ENCODE data around the gene STK32B. TPM values are rescaled to one million over a fixed set of nuclear protein-coding genes. Genes with fewer than 3 reads are reported as not detected.

STK32B gene
- total and polyA plus RNA-seq, 7 experiments from 2014 or later = 1.7 TPM; not detected in 6

DNA sequence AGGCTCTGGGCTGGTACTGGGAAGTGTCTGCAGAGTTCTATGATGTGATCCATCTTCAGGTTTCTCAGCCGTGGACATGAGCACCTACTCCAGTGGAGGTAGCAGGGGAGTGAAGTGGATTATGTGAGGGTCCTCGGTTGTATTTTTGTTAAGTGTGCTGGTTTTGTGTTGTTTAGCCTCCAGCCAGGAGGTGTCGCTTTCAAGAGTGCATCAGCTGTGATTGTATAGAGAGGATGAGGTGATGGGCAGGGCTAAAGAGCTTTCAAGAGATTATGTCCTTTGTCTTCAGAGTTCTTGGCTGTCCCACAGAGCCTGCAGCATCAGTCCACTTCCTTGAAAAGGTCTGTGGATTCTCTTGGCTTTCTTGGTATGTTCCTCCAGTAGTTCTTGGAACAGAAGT lies 256.6 kb downstream of the STK32B start:
- no peak overlapping the region for H3K4me3 Mint-ChIP-seq

DNA sequence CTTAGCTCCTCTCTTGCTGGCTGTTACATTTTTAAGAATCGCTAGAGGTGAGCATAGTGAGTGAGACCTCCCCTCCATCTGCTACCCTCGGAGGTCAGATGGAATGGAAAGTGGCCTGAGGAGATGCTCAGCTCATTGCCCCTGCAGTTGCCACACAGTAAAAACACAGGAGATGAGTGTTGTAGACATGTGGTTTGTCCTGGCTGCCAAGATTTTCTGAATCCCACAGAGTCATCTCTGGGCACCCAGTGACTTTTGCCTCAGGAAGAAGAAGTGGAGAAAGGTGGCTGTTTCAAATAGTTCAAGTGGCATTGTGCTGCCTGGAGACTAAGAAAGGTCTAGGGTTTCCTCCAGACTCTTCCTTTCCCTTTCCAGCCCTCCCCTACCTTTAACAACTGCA lies 271.0 kb downstream of the STK32B start:
- H3K4me3 Mint-ChIP-seq = no peak overlapping the region
- Histone ChIP-seq H3K9me3 (ENCODE audit: control insufficient read depth in 2 of 3, low read length in 3 of 3) (peaks cover 0 to 10% (median 0%) of the 10 kb centered on the region in 3 experiments), H3K27me3 (ENCODE audit: control insufficient read depth in 2 of 2, insufficient read depth in 2 of 2, low read length in 2 of 2) (no peaks in the 10 kb centered on the region), H3K4me1 (ENCODE audit: control insufficient read depth in 2 of 2, insufficient read depth in 2 of 2, low read length in 2 of 2) (no peaks in the 10 kb centered on the region), H3K36me3 (ENCODE audit: control insufficient read depth in 2 of 3, insufficient read depth in 3 of 3, low read length in 3 of 3) (no peaks in the 10 kb centered on the region), H3K27ac (ENCODE audit: low read depth, low read length) (no peak overlapping the region), H3K4me3 (ENCODE audit: low read length) (no peak overlapping the region)
- intact Hi-C loops (cut with micrococcal nuclease) = no loop called here
- no peak overlapping the region for H3K27ac Mint-ChIP-seq
- H3K9me3 Mint-ChIP-seq = peaks cover 0 to 26% (median 5%) of the 10 kb centered on the region in 11 donors
- DNase-seq (no peak), ATAC-seq (no peak)
- ChIA-PET CTCF (no interaction called here), POLR2A (no interaction called here)
- no peaks in the 10 kb centered on the region for H3K36me3 Mint-ChIP-seq
- peaks cover 0 to 2% (median 0%) of the 10 kb centered on the region in 7 donors for H3K4me1 Mint-ChIP-seq
- peaks cover 0 to 4% (median 0%) of the 10 kb centered on the region in 5 donors for H3K27me3 Mint-ChIP-seq

More for the DNA sequence above, 256.6 kb downstream of the STK32B start:
- no peaks in the 10 kb centered on the region for H3K36me3 ChIP-seq (ENCODE audit: control insufficient read depth in 2 of 3, insufficient read depth in 3 of 3, low read length in 3 of 3)
- no peaks in the 10 kb centered on the region for H3K4me1 Mint-ChIP-seq
- DNase-seq (no peak), ATAC-seq (no peak)
- no peak overlapping the region for H3K27ac ChIP-seq (ENCODE audit: low read depth, low read length)
- H3K27ac Mint-ChIP-seq = no peak overlapping the region
- no peaks in the 10 kb centered on the region for H3K9me3 ChIP-seq (ENCODE audit: control insufficient read depth in 2 of 3, low read length in 3 of 3)
- no peaks in the 10 kb centered on the region for H3K4me1 ChIP-seq (ENCODE audit: control insufficient read depth in 2 of 2, insufficient read depth in 2 of 2, low read length in 2 of 2)
- intact Hi-C loops (cut with micrococcal nuclease) = no loop called here
- peaks cover 0 to 6% (median 0%) of the 10 kb centered on the region in 5 donors for H3K36me3 Mint-ChIP-seq
- ChIA-PET CTCF (no interaction called here), POLR2A (no interaction called here)
- H3K27me3 ChIP-seq (ENCODE audit: control insufficient read depth in 2 of 2, insufficient read depth in 2 of 2, low read length in 2 of 2) = no peaks in the 10 kb centered on the region
- H3K27me3 Mint-ChIP-seq = peaks cover 0 to 29% (median 18%) of the 10 kb centered on the region in 5 donors
- no peak overlapping the region for H3K4me3 ChIP-seq (ENCODE audit: low read length)
- peaks cover 5 to 31% (median 13%) of the 10 kb centered on the region in 11 donors for H3K9me3 Mint-ChIP-seq

DNA sequence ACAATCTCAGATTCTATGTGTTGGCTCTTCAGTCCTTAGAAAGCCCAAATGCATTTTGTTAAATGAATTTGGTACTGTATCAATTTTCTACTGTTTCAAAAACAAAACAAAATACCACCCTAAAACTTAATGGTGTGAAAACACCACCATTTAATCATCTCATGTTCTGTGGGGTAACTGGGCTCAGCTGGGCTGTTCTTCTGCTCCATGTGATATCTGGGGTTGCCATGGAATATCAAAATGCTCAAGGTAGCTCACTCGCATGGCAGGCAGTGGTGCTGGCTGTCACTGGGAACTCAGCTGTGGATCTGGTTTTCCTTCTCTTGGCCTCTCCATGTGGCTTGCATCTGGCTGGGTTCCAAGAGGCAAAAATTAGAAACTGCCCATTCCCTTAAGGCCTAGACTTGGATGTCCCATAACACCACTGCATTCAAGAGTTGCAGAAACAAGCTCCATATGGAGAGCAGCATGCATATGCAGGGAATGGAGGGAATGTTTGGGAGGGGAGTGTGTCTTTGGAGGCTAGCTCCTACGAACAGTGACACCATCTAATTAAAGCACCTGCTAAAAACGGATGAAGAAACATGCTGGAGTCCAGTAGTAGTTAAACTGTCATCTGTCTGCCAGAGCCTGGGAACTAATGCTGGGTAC lies 279.2 kb downstream of the STK32B start:
- no peak overlapping the region for H3K4me3 Mint-ChIP-seq
- H3K4me1 Mint-ChIP-seq = no peaks in the 10 kb centered on the region
- peaks cover 0 to 2% (median 0%) of the 10 kb centered on the region in 5 donors for H3K36me3 Mint-ChIP-seq
- peaks cover 0 to 26% (median 8%) of the 10 kb centered on the region in 11 donors for H3K9me3 Mint-ChIP-seq
- H3K27me3 Mint-ChIP-seq = no peaks in the 10 kb centered on the region
- Histone ChIP-seq H3K4me1 (ENCODE audit: control insufficient read depth in 2 of 2, insufficient read depth in 2 of 2, low read length in 2 of 2) (no peaks in the 10 kb centered on the region), H3K9me3 (ENCODE audit: control insufficient read depth in 2 of 3, low read length in 3 of 3) (no peaks in the 10 kb centered on the region), H3K27me3 (ENCODE audit: control insufficient read depth in 2 of 2, insufficient read depth in 2 of 2, low read length in 2 of 2) (no peaks in the 10 kb centered on the region), H3K36me3 (ENCODE audit: control insufficient read depth in 2 of 3, insufficient read depth in 3 of 3, low read length in 3 of 3) (no peaks in the 10 kb centered on the region), H3K4me3 (ENCODE audit: low read length) (no peak overlapping the region), H3K27ac (ENCODE audit: low read depth, low read length) (no peak overlapping the region)
- no peak overlapping the region for H3K27ac Mint-ChIP-seq
- ChIA-PET POLR2A (no interaction called here), CTCF (no interaction called here)
- intact Hi-C loops (cut with micrococcal nuclease) = no loop called here
- ATAC-seq (no peak), DNase-seq (no peak)

DNA sequence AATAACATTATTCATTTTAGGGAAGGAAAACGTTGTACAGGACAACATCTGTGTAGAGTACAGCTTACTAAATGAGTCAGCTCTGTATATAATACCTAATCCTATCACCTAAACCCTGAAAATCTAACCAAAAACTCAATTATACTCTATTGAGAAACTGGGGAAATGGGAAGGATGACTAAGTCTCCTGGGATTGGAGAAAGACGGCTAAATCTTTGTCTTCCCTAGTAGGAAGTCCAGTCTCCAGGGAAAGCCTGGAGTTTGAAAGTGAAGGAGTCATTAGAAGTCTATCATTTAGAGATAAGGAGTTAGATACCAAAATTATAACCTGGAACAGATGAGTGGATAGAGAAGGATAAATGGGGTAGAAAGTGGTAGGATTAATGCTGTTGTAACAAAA lies 286.5 kb downstream of the STK32B start:
- no peaks in the 10 kb centered on the region for H3K36me3 ChIP-seq (ENCODE audit: control insufficient read depth in 2 of 3, insufficient read depth in 3 of 3, low read length in 3 of 3)
- peaks cover 0 to 4% (median 0%) of the 10 kb centered on the region in 5 donors for H3K27me3 Mint-ChIP-seq
- no peaks in the 10 kb centered on the region for H3K4me1 ChIP-seq (ENCODE audit: control insufficient read depth in 2 of 2, insufficient read depth in 2 of 2, low read length in 2 of 2)
- no peak overlapping the region for H3K4me3 ChIP-seq (ENCODE audit: low read length)
- peaks cover 3 to 17% (median 5%) of the 10 kb centered on the region in 11 donors for H3K9me3 Mint-ChIP-seq
- no peak overlapping the region for H3K27ac Mint-ChIP-seq
- H3K27ac ChIP-seq (ENCODE audit: low read depth, low read length) = no peak overlapping the region
- no peak overlapping the region for H3K4me3 Mint-ChIP-seq
- intact Hi-C loops (cut with micrococcal nuclease) = no loop called here
- no peaks in the 10 kb centered on the region for H3K9me3 ChIP-seq (ENCODE audit: control insufficient read depth in 2 of 3, low read length in 3 of 3)
- ATAC-seq = no peak
- peaks cover 0 to 3% (median 0%) of the 10 kb centered on the region in 7 donors for H3K4me1 Mint-ChIP-seq
- no peak for DNase-seq
- no peaks in the 10 kb centered on the region for H3K27me3 ChIP-seq (ENCODE audit: control insufficient read depth in 2 of 2, insufficient read depth in 2 of 2, low read length in 2 of 2)
- peaks cover 0 to 6% (median 0%) of the 10 kb centered on the region in 5 donors for H3K36me3 Mint-ChIP-seq
- POLR2A ChIA-PET = no interaction called here
- CTCF ChIA-PET = no interaction called here

DNA sequence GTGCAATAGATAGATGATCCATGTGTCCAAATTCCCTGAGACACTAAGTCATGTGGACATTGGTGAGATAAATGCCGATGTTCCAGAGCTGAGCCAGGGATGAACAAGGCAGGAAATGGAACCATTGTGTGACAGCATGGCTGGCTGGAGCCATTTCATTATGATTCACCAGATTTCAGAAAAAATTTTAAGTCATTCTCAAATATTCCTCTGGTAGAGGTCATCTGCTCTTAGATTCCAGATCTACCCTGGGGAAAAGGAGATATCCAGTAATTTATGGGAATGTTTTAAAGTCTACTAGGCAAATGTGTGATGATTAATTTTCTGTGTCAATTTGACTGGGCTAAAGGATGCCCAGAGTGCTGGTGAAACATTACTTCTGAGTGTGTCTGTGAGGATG lies 287.3 kb downstream of the STK32B start:
- Histone ChIP-seq H3K27ac (ENCODE audit: low read depth, low read length) (no peak overlapping the region), H3K9me3 (ENCODE audit: control insufficient read depth in 2 of 3, low read length in 3 of 3) (no peaks in the 10 kb centered on the region), H3K36me3 (ENCODE audit: control insufficient read depth in 2 of 3, insufficient read depth in 3 of 3, low read length in 3 of 3) (no peaks in the 10 kb centered on the region), H3K27me3 (ENCODE audit: control insufficient read depth in 2 of 2, insufficient read depth in 2 of 2, low read length in 2 of 2) (no peaks in the 10 kb centered on the region), H3K4me1 (ENCODE audit: control insufficient read depth in 2 of 2, insufficient read depth in 2 of 2, low read length in 2 of 2) (no peaks in the 10 kb centered on the region), H3K4me3 (ENCODE audit: low read length) (no peak overlapping the region)
- peaks cover 0 to 3% (median 0%) of the 10 kb centered on the region in 7 donors for H3K4me1 Mint-ChIP-seq
- ATAC-seq (no peak), DNase-seq (no peak)
- peaks cover 0 to 4% (median 0%) of the 10 kb centered on the region in 5 donors for H3K27me3 Mint-ChIP-seq
- ChIA-PET POLR2A (no interaction called here), CTCF (no interaction called here)
- no peak overlapping the region for H3K4me3 Mint-ChIP-seq
- intact Hi-C loops (cut with micrococcal nuclease) = no loop called here
- H3K36me3 Mint-ChIP-seq = peaks cover 0 to 6% (median 0%) of the 10 kb centered on the region in 5 donors
- peaks cover 3 to 17% (median 5%) of the 10 kb centered on the region in 11 donors for H3K9me3 Mint-ChIP-seq
- H3K27ac Mint-ChIP-seq = no peak overlapping the region

DNA sequence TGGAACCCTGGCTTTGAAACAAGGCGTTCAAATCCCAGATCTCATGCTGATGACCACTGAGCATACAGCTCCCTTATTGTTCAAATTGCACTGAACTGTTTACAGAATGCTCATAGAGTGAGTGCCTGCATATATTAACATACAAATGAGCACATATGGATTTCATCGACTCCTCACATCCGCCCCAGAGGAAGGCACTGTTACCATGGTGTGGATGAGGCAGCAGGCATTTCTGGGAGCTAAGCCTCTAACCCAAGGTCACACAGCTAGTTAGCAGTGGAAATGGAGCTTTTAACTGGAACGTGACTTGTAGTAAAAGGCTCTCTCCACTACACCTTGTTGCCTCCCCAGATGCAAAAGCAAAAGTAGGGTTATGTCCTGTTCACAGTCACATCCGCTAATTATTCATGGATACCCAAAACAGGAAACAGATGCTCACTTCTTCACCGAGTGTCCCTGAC lies 289.7 kb downstream of the STK32B start:
- no peaks in the 10 kb centered on the region for H3K36me3 Mint-ChIP-seq
- no peaks in the 10 kb centered on the region for H3K36me3 ChIP-seq (ENCODE audit: control insufficient read depth in 2 of 3, insufficient read depth in 3 of 3, low read length in 3 of 3)
- H3K27ac Mint-ChIP-seq = no peak overlapping the region
- H3K27me3 Mint-ChIP-seq = peaks cover 0 to 4% (median 0%) of the 10 kb centered on the region in 5 donors
- no peak for DNase-seq
- CTCF ChIA-PET = no interaction called here
- H3K4me1 ChIP-seq (ENCODE audit: control insufficient read depth in 2 of 2, insufficient read depth in 2 of 2, low read length in 2 of 2) = no peaks in the 10 kb centered on the region
- H3K9me3 ChIP-seq (ENCODE audit: control insufficient read depth in 2 of 3, low read length in 3 of 3) = no peaks in the 10 kb centered on the region
- H3K4me3 Mint-ChIP-seq = no peak overlapping the region
- peaks cover 2 to 10% (median 5%) of the 10 kb centered on the region in 11 donors for H3K9me3 Mint-ChIP-seq
- POLR2A ChIA-PET = no interaction called here
- no peak overlapping the region for H3K4me3 ChIP-seq (ENCODE audit: low read length)
- intact Hi-C loops (cut with micrococcal nuclease) = no loop called here
- no peak overlapping the region for H3K27ac ChIP-seq (ENCODE audit: low read depth, low read length)
- ATAC-seq = no peak
- H3K4me1 Mint-ChIP-seq = peaks cover 0 to 3% (median 0%) of the 10 kb centered on the region in 7 donors
- H3K27me3 ChIP-seq (ENCODE audit: control insufficient read depth in 2 of 2, insufficient read depth in 2 of 2, low read length in 2 of 2) = no peaks in the 10 kb centered on the region

DNA sequence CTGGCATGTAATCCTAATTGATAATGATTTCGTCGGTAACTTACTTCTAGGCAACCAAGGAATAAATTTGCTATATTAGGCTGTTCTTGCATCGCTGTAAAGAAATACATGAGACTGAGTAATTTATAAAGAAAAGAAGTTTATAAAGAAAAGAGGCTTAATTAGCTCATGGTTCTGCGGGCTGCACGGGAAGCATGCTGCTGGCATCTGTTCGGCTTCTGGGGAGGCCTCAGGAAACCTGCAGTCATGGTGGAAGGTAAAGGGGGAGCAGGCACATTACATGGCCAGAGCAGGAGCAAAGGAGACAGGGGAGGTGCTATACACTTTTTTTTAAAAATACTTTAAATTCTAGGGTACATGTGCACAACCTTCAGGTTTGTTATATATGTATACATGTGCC lies 290.2 kb downstream of the STK32B start:
- DNase-seq = no peak
- no peak overlapping the region for H3K27ac ChIP-seq (ENCODE audit: low read depth, low read length)
- no peaks in the 10 kb centered on the region for H3K36me3 ChIP-seq (ENCODE audit: control insufficient read depth in 2 of 3, insufficient read depth in 3 of 3, low read length in 3 of 3)
- H3K36me3 Mint-ChIP-seq = no peaks in the 10 kb centered on the region
- no peaks in the 10 kb centered on the region for H3K4me1 ChIP-seq (ENCODE audit: control insufficient read depth in 2 of 2, insufficient read depth in 2 of 2, low read length in 2 of 2)
- ChIA-PET POLR2A (no interaction called here), CTCF (no interaction called here)
- peaks cover 0 to 3% (median 0%) of the 10 kb centered on the region in 7 donors for H3K4me1 Mint-ChIP-seq
- intact Hi-C loops (cut with micrococcal nuclease) = no loop called here
- no peaks in the 10 kb centered on the region for H3K27me3 ChIP-seq (ENCODE audit: control insufficient read depth in 2 of 2, insufficient read depth in 2 of 2, low read length in 2 of 2)
- H3K27me3 Mint-ChIP-seq = no peaks in the 10 kb centered on the region
- no peak for ATAC-seq
- no peak overlapping the region for H3K27ac Mint-ChIP-seq
- H3K9me3 ChIP-seq (ENCODE audit: control insufficient read depth in 2 of 3, low read length in 3 of 3) = no peaks in the 10 kb centered on the region
- no peak overlapping the region for H3K4me3 ChIP-seq (ENCODE audit: low read length)
- peaks cover 2 to 10% (median 6%) of the 10 kb centered on the region in 11 donors for H3K9me3 Mint-ChIP-seq
- H3K4me3 Mint-ChIP-seq = no peak overlapping the region

All from naive thymus-derived CD4-positive, alpha-beta T cell (primary cell).